ENCODE measurements around the gene SAMSN1.

Gene SAMSN1

DNA sequence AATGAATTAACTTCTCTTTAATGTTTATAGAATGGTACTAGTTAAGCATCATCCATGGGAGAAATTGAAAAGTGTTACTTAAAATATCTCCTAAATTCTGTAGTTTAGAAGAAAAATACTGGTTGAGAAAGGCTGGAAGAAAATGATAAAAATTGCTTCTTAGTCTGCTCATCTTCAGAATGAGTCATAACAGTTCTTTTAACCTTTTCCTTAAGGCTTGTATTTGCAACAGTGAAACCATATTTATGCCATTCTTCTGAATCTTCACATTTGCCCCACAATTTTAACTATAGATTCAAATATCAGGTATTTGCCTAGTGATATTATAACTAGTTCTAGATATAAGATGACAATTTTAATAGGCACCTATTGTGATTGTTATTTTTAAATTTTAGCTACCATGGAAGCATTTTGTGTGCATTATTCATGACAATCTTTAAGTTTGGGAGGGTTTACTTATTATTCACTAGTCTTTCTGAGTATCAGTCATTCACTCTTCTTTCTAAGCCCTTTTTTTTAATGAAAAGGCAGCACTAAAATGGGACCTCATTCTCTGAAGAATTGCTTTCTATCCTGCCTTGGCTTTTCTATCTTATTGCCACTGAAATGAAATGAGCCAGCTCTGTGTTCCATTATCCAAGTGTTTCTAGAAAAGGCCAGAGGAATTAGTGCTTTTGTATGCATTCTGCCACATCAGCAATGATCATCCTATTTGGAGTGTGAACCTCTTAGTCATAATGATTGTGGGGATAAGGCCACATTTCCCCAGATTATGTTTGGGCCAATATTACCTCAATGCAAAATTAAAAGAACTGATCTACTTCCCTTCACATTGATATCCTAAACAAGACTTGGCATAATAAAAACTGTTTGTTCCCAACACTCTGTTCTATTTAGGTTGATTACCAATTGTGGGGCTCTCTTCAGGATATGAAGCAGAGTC, 58.4 kb downstream of the SAMSN1 start:
- H3F3A ChIP-seq (ENCODE audit: insufficient read depth, low read length), result no peaks in the 10 kb centered on the region
- no peaks in the 10 kb centered on the region for H3K9me2 ChIP-seq (ENCODE audit: low read depth, low read length)
- H3K9me3 ChIP-seq (ENCODE audit: low read length), result no peaks in the 10 kb centered on the region
- H3K27ac ChIP-seq (ENCODE audit: low read depth, low read length, poor library complexity, severe bottlenecking), result no peak overlapping the region
- no peak overlapping the region for H2AFZ ChIP-seq (ENCODE audit: low read length)
- no peaks in the 10 kb centered on the region for H3K36me3 ChIP-seq (ENCODE audit: insufficient read depth, low read length)
- no peak overlapping the region for H3K4me3 ChIP-seq (ENCODE audit: low read depth, low read length, poor library complexity, severe bottlenecking)
- peaks cover 2% of the 10 kb centered on the region for H3K4me1 ChIP-seq (ENCODE audit: insufficient read depth, low read length, severe bottlenecking)
- H3K4me2 ChIP-seq (ENCODE audit: low read length), result no peak overlapping the region
- H3K27me3 ChIP-seq (ENCODE audit: insufficient read depth, low read length), result no peaks in the 10 kb centered on the region
- TF ChIP-seq EZH2 (IDR thresholded peaks at IDR 0.05; ENCODE audit: borderline replicate concordance, low read length), result no peak
- no peak for TF ChIP-seq CTCF (IDR thresholded peaks at IDR 0.05; ENCODE audit: low read length)
- no peak overlapping the region for H3K9ac ChIP-seq (ENCODE audit: low read length)
- H4K20me1 ChIP-seq (ENCODE audit: insufficient read depth, low read length), result no peaks in the 10 kb centered on the region
- H3K79me2 ChIP-seq (ENCODE audit: insufficient read depth, low read length), result no peaks in the 10 kb centered on the region

- H3F3A ChIP-seq (ENCODE audit: insufficient read depth, low read length), result no peaks in the 10 kb centered on the region
- H3K27ac ChIP-seq (ENCODE audit: low read depth, low read length, poor library complexity, severe bottlenecking), result no peak overlapping the region
- no peak overlapping the region for H2AFZ ChIP-seq (ENCODE audit: low read length)
- H3K9me3 ChIP-seq (ENCODE audit: low read length), result no peaks in the 10 kb centered on the region
- no peaks in the 10 kb centered on the region for H3K9me2 ChIP-seq (ENCODE audit: low read depth, low read length)
- no peak overlapping the region for H3K4me2 ChIP-seq (ENCODE audit: low read length)
- no peaks in the 10 kb centered on the region for H3K36me3 ChIP-seq (ENCODE audit: insufficient read depth, low read length)
- no peaks in the 10 kb centered on the region for H4K20me1 ChIP-seq (ENCODE audit: insufficient read depth, low read length)
- H3K9ac ChIP-seq (ENCODE audit: low read length), result no peak overlapping the region
- H3K79me2 ChIP-seq (ENCODE audit: insufficient read depth, low read length), result no peaks in the 10 kb centered on the region
- H3K27me3 ChIP-seq (ENCODE audit: insufficient read depth, low read length), result no peaks in the 10 kb centered on the region
- H3K4me1 ChIP-seq (ENCODE audit: insufficient read depth, low read length, severe bottlenecking), result peaks cover 11% of the 10 kb centered on the region
- TF ChIP-seq CTCF (IDR thresholded peaks at IDR 0.05; ENCODE audit: low read length) (no peak), EZH2 (IDR thresholded peaks at IDR 0.05; ENCODE audit: borderline replicate concordance, low read length) (no peak)
- no peak overlapping the region for H3K4me3 ChIP-seq (ENCODE audit: low read depth, low read length, poor library complexity, severe bottlenecking)
These were observed 59.2 kb downstream of the SAMSN1 start for GRCh38 chr21:14486869-14487268.

- H3K4me1 ChIP-seq (ENCODE audit: insufficient read depth, low read length, severe bottlenecking), result peaks cover 27% of the 10 kb centered on the region
- TF ChIP-seq EZH2 (IDR thresholded peaks at IDR 0.05; ENCODE audit: borderline replicate concordance, low read length) (no peak), CTCF (IDR thresholded peaks at IDR 0.05; ENCODE audit: low read length) (no peak)
- H4K20me1 ChIP-seq (ENCODE audit: insufficient read depth, low read length), result no peaks in the 10 kb centered on the region
- no peaks in the 10 kb centered on the region for H3K9me3 ChIP-seq (ENCODE audit: low read length)
- H2AFZ ChIP-seq (ENCODE audit: low read length), result no peak overlapping the region
- H3K27me3 ChIP-seq (ENCODE audit: insufficient read depth, low read length), result no peaks in the 10 kb centered on the region
- H3K4me3 ChIP-seq (ENCODE audit: low read depth, low read length, poor library complexity, severe bottlenecking), result no peak overlapping the region
- no peaks in the 10 kb centered on the region for H3F3A ChIP-seq (ENCODE audit: insufficient read depth, low read length)
- no peak overlapping the region for H3K4me2 ChIP-seq (ENCODE audit: low read length)
- H3K36me3 ChIP-seq (ENCODE audit: insufficient read depth, low read length), result no peaks in the 10 kb centered on the region
- no peak overlapping the region for H3K27ac ChIP-seq (ENCODE audit: low read depth, low read length, poor library complexity, severe bottlenecking)
- no peak overlapping the region for H3K9ac ChIP-seq (ENCODE audit: low read length)
- no peaks in the 10 kb centered on the region for H3K79me2 ChIP-seq (ENCODE audit: insufficient read depth, low read length)
- H3K9me2 ChIP-seq (ENCODE audit: low read depth, low read length), result no peaks in the 10 kb centered on the region
These were observed 61.7 kb downstream of the SAMSN1 start for GRCh38 chr21:14484188-14485009.

Data from OCI-LY1 (cell line).